Neural progenitor cell (in vitro differentiated cells): ENCODE results near the gene C6orf89. TPM values are rescaled to one million over a fixed set of nuclear protein-coding genes. Genes with fewer than 3 reads are reported as not detected.
A peak's percentile ranks its signal among the peaks of the same experiment; 100 is the strongest.

Experiments used
- DNase-seq: peaks from one replicate; pipeline ENCODE4 v3.0.0-alpha.2; 2016; ENCODE audit warnings: low spot score
- H2AFZ ChIP-seq: fragments of 200-600 bp; sonication (generic); replicated peaks from 2 replicates; pipeline ENCODE4 v1.6.1; 2016; ENCODE audit warnings: antibody characterized with exemption
- H3F3A ChIP-seq: fragments of 200-600 bp; sonication (generic); 2 replicates; pipeline ENCODE4 v1.6.1; 2016; ENCODE audit warnings: antibody characterized with exemption, low read depth
- H3K27ac ChIP-seq: fragments of 200-600 bp; sonication (generic); 2 replicates; pipeline ENCODE4 v1.5.1; 2016; ENCODE audit warnings: mild to moderate bottlenecking
- H3K27me3 ChIP-seq: fragments of 200-600 bp; sonication (generic); 2 replicates; pipeline ENCODE4 v1.6.1; 2016; ENCODE audit warnings: mild to moderate bottlenecking, moderate library complexity
- H3K36me3 ChIP-seq: fragments of 200-600 bp; sonication (generic); 2 replicates; pipeline ENCODE4 v1.5.1; 2016
- H3K4me1 ChIP-seq: fragments of 200-600 bp; sonication (generic); 2 replicates; pipeline ENCODE4 v1.6.1; 2016; ENCODE audit warnings: mixed run types
- H3K4me2 ChIP-seq: fragments of 200-600 bp; sonication (generic); 2 replicates; pipeline ENCODE4 v1.6.1; 2016
- H3K4me3 ChIP-seq: fragments of 200-600 bp; sonication (generic); 2 replicates; pipeline ENCODE4 v1.5.1; 2016
- H3K79me2 ChIP-seq: fragments of 200-600 bp; sonication (generic); 2 replicates; pipeline ENCODE4 v1.6.1; 2016; ENCODE audit warnings: low read depth
- H3K9ac ChIP-seq: fragments of 200-600 bp; sonication (generic); 2 replicates; pipeline ENCODE4 v1.6.1; 2016
- H3K9me3 ChIP-seq: fragments of 200-600 bp; sonication (generic); 2 replicates; pipeline ENCODE4 v1.5.1; 2016; ENCODE audit warnings: low read depth
- H4K20me1 ChIP-seq: fragments of 200-600 bp; sonication (generic); 2 replicates; pipeline ENCODE4 v1.6.1; 2016; ENCODE audit warnings: low read depth
- H3K27ac Mint-ChIP-seq: 3 replicates; pipeline ENCODE4 v1.8.0; 2021; ENCODE audit warnings: mixed read lengths
- H3K27me3 Mint-ChIP-seq: 2 replicates; pipeline ENCODE4 v1.8.0; 2022; ENCODE audit warnings: low read depth, mild to moderate bottlenecking, inconsistent platforms, moderate library complexity, mixed read lengths; ENCODE audit not compliant: insufficient read depth
- H3K36me3 Mint-ChIP-seq: 3 replicates; pipeline ENCODE4 v1.8.0; 2021; ENCODE audit warnings: mixed read lengths
- H3K4me1 Mint-ChIP-seq: 3 replicates; pipeline ENCODE4 v1.8.0; 2021; ENCODE audit warnings: mixed read lengths
- H3K4me3 Mint-ChIP-seq: 3 replicates; pipeline ENCODE4 v1.8.0; 2021; ENCODE audit warnings: mild to moderate bottlenecking, moderate library complexity, mixed read lengths
- H3K9me3 Mint-ChIP-seq: 3 replicates; pipeline ENCODE4 v1.8.0; 2020; ENCODE audit warnings: mixed read lengths
- EZH2 ChIP-seq: fragments of 200-600 bp; sonication (generic); IDR thresholded peaks from 2 replicates; pipeline ENCODE4 v1.6.1; 2017; ENCODE audit warnings: antibody characterized with exemption, mild to moderate bottlenecking, moderate library complexity
- EZH2phosphoT487 ChIP-seq: fragments of 200-600 bp; sonication (generic); IDR thresholded peaks from 2 replicates; pipeline ENCODE4 v1.6.1; 2017; ENCODE audit warnings: antibody characterized with exemption
- total RNA-seq: library from RNA; depleted of rRNA; stranded (reverse); fragments of >200 nt; gene quantifications from 2 replicates; pipeline ENCODE4 v1.2.3, GENCODE V29; 2015; ENCODE audit warnings: low replicate concordance
- TF ChIP-seq, protein P1 (sequence below): fragments of 200-600 bp; sonication (generic); IDR thresholded peaks from 2 replicates; pipeline ENCODE4 v1.5.1; 2017; ENCODE audit warnings: antibody characterized with exemption, mild to moderate bottlenecking

C6orf89 gene
- total RNA-seq, 1 donor from 2014 or later: 21.2 TPM

DNA sequence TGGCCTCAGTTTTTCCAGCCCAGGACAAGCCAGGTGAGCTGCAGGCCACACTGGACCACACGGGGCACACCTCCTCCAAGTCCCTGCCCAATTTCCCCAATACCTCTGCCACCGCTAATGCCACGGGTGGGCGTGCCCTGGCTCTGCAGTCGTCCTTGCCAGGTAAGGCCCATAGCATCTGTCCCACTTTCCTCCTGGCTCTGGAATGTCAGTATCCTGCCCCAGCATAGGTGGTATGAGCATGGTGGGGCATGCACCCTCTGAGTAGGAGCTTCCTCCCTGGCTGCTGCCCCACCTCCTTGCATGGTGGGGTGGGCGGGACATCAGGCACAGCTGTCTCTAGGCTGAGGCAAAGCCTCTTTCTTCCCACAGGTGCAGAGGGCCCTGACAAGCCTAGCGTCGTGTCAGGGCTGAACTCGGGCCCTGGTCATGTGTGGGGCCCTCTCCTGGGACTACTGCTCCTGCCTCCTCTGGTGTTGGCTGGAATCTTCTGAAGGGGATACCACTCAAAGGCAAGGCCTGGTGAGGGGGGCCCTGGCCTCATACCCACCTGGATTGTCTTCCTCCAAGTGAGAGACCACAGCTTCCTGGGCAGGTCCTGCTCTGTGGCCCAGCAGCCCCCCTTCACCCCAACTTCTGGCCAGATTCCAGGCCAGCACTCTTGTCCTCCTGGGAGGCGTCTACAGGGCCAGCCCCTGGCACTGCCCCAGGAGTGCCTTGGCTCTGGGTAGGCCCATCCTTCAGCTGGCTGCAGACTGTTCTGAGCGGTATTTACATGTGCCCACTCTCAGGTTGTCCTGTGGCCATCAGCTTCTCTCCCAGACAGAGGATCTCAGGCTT, 77.9 kb downstream of the C6orf89 start:
- Histone ChIP-seq H4K20me1 (no peaks in the 10 kb centered on the region), H3K27ac (no peak overlapping the region), H3K9ac (no peak overlapping the region), H3K79me2 (no peaks in the 10 kb centered on the region), H3K4me1 (peaks cover 4% of the 10 kb centered on the region), H3K4me2 (peak overlapping the region; percentile 43), H2AFZ (peak overlapping the region; percentile 84), H3K36me3 (no peaks in the 10 kb centered on the region), H3F3A (peaks cover 14% of the 10 kb centered on the region), H3K27me3 (no peaks in the 10 kb centered on the region), H3K9me3 (no peaks in the 10 kb centered on the region), H3K4me3 (no peak overlapping the region)
- no peaks in the 10 kb centered on the region for H3K9me3 Mint-ChIP-seq
- H3K27ac Mint-ChIP-seq: peak overlapping the region; percentile 50
- H3K36me3 Mint-ChIP-seq: peaks cover 4% of the 10 kb centered on the region
- peaks cover 5% of the 10 kb centered on the region for H3K27me3 Mint-ChIP-seq
- H3K4me3 Mint-ChIP-seq: no peak overlapping the region
- H3K4me1 Mint-ChIP-seq: peaks cover 19% of the 10 kb centered on the region
- DNase-seq: no peak
- TF ChIP-seq EZH2phosphoT487 (no peak), EZH2 (no peak)
- TF ChIP-seq, protein P1, sequence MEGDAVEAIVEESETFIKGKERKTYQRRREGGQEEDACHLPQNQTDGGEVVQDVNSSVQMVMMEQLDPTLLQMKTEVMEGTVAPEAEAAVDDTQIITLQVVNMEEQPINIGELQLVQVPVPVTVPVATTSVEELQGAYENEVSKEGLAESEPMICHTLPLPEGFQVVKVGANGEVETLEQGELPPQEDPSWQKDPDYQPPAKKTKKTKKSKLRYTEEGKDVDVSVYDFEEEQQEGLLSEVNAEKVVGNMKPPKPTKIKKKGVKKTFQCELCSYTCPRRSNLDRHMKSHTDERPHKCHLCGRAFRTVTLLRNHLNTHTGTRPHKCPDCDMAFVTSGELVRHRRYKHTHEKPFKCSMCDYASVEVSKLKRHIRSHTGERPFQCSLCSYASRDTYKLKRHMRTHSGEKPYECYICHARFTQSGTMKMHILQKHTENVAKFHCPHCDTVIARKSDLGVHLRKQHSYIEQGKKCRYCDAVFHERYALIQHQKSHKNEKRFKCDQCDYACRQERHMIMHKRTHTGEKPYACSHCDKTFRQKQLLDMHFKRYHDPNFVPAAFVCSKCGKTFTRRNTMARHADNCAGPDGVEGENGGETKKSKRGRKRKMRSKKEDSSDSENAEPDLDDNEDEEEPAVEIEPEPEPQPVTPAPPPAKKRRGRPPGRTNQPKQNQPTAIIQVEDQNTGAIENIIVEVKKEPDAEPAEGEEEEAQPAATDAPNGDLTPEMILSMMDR: no peak

DNA sequence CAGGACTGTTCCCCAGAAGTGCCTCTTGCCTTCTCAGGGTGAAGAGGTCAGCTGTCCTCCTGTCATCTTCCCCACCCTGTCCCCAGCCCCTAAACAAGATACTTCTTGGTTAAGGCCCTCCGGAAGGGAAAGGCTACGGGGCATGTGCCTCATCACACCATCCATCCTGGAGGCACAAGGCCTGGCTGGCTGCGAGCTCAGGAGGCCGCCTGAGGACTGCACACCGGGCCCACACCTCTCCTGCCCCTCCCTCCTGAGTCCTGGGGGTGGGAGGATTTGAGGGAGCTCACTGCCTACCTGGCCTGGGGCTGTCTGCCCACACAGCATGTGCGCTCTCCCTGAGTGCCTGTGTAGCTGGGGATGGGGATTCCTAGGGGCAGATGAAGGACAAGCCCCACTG, 78.6 kb downstream of the C6orf89 start:
- Histone ChIP-seq H3K4me2 (no peak overlapping the region), H3K27me3 (no peaks in the 10 kb centered on the region), H3K4me3 (no peak overlapping the region), H2AFZ (no peak overlapping the region), H3K9me3 (no peaks in the 10 kb centered on the region), H3K27ac (no peak overlapping the region), H3F3A (peaks cover 14% of the 10 kb centered on the region), H3K9ac (no peak overlapping the region), H3K36me3 (no peaks in the 10 kb centered on the region), H4K20me1 (no peaks in the 10 kb centered on the region), H3K4me1 (peaks cover 4% of the 10 kb centered on the region), H3K79me2 (no peaks in the 10 kb centered on the region)
- DNase-seq: no peak
- TF ChIP-seq, protein P1: no peak
- TF ChIP-seq EZH2phosphoT487 (no peak), EZH2 (no peak)
- Mint-ChIP-seq H3K9me3 (no peaks in the 10 kb centered on the region), H3K27ac (peak overlapping the region; percentile 74), H3K4me3 (no peak overlapping the region), H3K4me1 (peaks cover 19% of the 10 kb centered on the region), H3K27me3 (peaks cover 5% of the 10 kb centered on the region), H3K36me3 (peaks cover 6% of the 10 kb centered on the region)

DNA sequence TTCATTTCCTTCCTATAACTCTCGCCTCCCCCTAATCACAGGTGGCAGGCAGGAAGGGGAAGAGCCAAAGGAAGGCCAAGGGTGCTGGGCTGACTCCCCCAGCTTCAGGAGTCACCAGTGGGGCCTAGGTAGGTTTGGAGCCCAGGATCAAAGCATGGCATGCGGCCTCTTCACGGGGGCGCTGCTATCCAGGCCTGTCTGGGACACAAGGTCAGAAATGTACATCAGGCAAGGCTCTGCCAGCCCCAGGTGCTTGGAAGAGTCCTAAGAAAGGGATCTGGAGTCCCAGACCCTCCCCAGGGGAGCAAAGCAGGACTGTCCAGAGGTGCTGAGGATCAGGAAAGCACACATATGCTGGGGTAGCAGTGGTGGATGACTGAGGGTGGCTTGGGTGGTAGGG, 79.2 kb downstream of the C6orf89 start:
- Mint-ChIP-seq H3K27ac (peak overlapping the region; percentile 74), H3K36me3 (peaks cover 9% of the 10 kb centered on the region), H3K27me3 (peaks cover 5% of the 10 kb centered on the region), H3K4me1 (peaks cover 19% of the 10 kb centered on the region), H3K4me3 (no peak overlapping the region), H3K9me3 (no peaks in the 10 kb centered on the region)
- no peak overlapping the region for H3K4me3 ChIP-seq
- no peaks in the 10 kb centered on the region for H3K79me2 ChIP-seq
- H3F3A ChIP-seq: peaks cover 14% of the 10 kb centered on the region
- no peaks in the 10 kb centered on the region for H3K36me3 ChIP-seq
- H2AFZ ChIP-seq: no peak overlapping the region
- peaks cover 4% of the 10 kb centered on the region for H3K4me1 ChIP-seq
- no peaks in the 10 kb centered on the region for H4K20me1 ChIP-seq
- TF ChIP-seq, protein P1: no peak
- TF ChIP-seq EZH2phosphoT487: no peak
- TF ChIP-seq EZH2: no peak
- H3K9ac ChIP-seq: no peak overlapping the region
- H3K9me3 ChIP-seq: no peaks in the 10 kb centered on the region
- H3K27ac ChIP-seq: no peak overlapping the region
- no peaks in the 10 kb centered on the region for H3K27me3 ChIP-seq
- no peak overlapping the region for H3K4me2 ChIP-seq
- no peak for DNase-seq
